GM23338 (cell line): ENCODE results near the gene WWP2.

Experiments used
- EZH2 ChIP-seq: fragments of 200-600 bp; sonication (generic); IDR thresholded peaks from one replicate; pipeline ENCODE4 v1.8.0; 2017; ENCODE audit warnings: antibody characterized with exemption, mild to moderate bottlenecking, low read depth; ENCODE audit not compliant: unreplicated experiment
- EZH2phosphoT487 ChIP-seq: fragments of 200-600 bp; sonication (generic); IDR thresholded peaks from one replicate; pipeline ENCODE4 v1.8.1; 2018; ENCODE audit warnings: antibody characterized with exemption; ENCODE audit not compliant: unreplicated experiment
- JUNB ChIP-seq: IDR thresholded peaks from one replicate; pipeline ENCODE4 v1.6.1; 2016; ENCODE audit warnings: antibody characterized with exemption; ENCODE audit not compliant: unreplicated experiment
- POLR2AphosphoS5 ChIP-seq: IDR thresholded peaks from 2 replicates; pipeline ENCODE4 v1.6.1; 2016; ENCODE audit warnings: antibody characterized with exemption, low read depth
- REST ChIP-seq: IDR thresholded peaks from one replicate; pipeline ENCODE4 v1.6.1; 2018; ENCODE audit warnings: antibody characterized with exemption; ENCODE audit not compliant: unreplicated experiment
- TF ChIP-seq, protein P1 (sequence below), 2 experiments: fragments of 200-600 bp in 1 of 2; sonication (generic) in 1 of 2; conservative IDR thresholded peaks; 2 replicates each; pipeline versions ENCODE4 v1.5.1 to v1.6.1; 2016 to 2017; ENCODE audit warnings: antibody characterized with exemption in 2 of 2, low read depth in 2 of 2, mild to moderate bottlenecking in 2 of 2, moderate library complexity in 1 of 2

DNA sequence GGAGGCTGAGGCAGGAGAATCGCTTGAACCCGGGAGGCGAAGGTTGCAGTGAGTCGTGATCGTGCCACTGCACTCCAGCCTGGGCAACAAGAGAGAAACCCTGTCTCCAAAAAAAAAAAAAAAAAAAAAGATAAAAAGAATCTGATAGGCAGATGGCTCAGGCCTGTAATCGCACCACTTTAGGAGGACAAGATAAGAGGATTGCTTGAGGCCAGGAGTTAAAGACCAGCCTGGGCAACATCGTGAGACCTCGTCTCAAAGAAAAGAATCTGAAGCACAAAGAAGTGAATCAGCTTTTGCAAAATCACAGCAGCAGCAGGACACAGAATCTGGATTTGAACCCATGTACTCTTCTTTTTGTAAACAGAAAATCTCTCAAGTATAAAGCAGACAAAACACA lies 15.0 kb upstream of the WWP2 start:
- TF ChIP-seq, protein P1, sequence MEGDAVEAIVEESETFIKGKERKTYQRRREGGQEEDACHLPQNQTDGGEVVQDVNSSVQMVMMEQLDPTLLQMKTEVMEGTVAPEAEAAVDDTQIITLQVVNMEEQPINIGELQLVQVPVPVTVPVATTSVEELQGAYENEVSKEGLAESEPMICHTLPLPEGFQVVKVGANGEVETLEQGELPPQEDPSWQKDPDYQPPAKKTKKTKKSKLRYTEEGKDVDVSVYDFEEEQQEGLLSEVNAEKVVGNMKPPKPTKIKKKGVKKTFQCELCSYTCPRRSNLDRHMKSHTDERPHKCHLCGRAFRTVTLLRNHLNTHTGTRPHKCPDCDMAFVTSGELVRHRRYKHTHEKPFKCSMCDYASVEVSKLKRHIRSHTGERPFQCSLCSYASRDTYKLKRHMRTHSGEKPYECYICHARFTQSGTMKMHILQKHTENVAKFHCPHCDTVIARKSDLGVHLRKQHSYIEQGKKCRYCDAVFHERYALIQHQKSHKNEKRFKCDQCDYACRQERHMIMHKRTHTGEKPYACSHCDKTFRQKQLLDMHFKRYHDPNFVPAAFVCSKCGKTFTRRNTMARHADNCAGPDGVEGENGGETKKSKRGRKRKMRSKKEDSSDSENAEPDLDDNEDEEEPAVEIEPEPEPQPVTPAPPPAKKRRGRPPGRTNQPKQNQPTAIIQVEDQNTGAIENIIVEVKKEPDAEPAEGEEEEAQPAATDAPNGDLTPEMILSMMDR (conservative IDR thresholded peaks at IDR 0.05; ENCODE audit: low read depth in 2 of 2): no peak
- TF ChIP-seq REST (no peak), EZH2 (no peak), POLR2AphosphoS5 (no peak), JUNB (no peak), EZH2phosphoT487 (no peak)
